ENCODE results near the gene ERICH4. TPM values are rescaled to one million over a fixed set of nuclear protein-coding genes. Genes with fewer than 3 reads are reported as not detected.
A peak's percentile ranks its signal among the peaks of the same experiment; 100 is the strongest.

The ERICH4 gene
- total and polyA plus RNA-seq, 2 experiments from 2014 or later: not detected

GRCh38 chr19:41449079-41449864, 6.3 kb downstream of the ERICH4 start:
- TF ChIP-seq STAT1 (IDR thresholded peaks at IDR 0.05; ENCODE audit: unreplicated experiment): no peak
- peak; percentile 99 to 100 for TF ChIP-seq CTCF (conservative IDR thresholded peaks at IDR 0.05; ENCODE audit: low read depth in 2 of 2)
- peak; percentile 87 for DNase-seq (ENCODE audit: low spot score)
- no peaks in the 10 kb centered on the region for H3K36me3 Mint-ChIP-seq (ENCODE audit: low read depth)

GRCh38 chr19:41449865-41450178, 6.9 kb downstream of the ERICH4 start:
- no peaks in the 10 kb centered on the region for H3K9me2 ChIP-seq (ENCODE audit: insufficient read depth)
- TF ChIP-seq ZNF462 (CRISPR knock-in tag; IDR thresholded peaks at IDR 0.05) (no peak), EZH2phosphoT487 (IDR thresholded peaks at IDR 0.05; ENCODE audit: unreplicated experiment) (no peak), ETS1 (IDR thresholded peaks at IDR 0.05) (no peak), CTCF (conservative IDR thresholded peaks at IDR 0.05; ENCODE audit: low read depth in 2 of 2) (no peak), NANOG (IDR thresholded peaks at IDR 0.05; ENCODE audit: borderline replicate concordance) (no peak)
- H3K27ac ChIP-seq (ENCODE audit: low read depth): no peak overlapping the region
- no peaks in the 10 kb centered on the region for H3K79me2 ChIP-seq (replicated peaks; ENCODE audit: insufficient read depth)
- no peaks in the 10 kb centered on the region for H3F3A ChIP-seq (replicated peaks; ENCODE audit: low read depth)
- H2AFZ ChIP-seq: no peak overlapping the region; the same call in 1 of the 2 replicates
- ATAC-seq (no peak; the same call in 2 of the 3 replicates), DNase-seq (ENCODE audit: low spot score) (no peak)
- H3K4me3 Mint-ChIP-seq: no peak overlapping the region
- H4K20me1 ChIP-seq (replicated peaks; ENCODE audit: insufficient read depth): no peaks in the 10 kb centered on the region
- H3K4me1 Mint-ChIP-seq: peaks cover 6% of the 10 kb centered on the region; the same call in 1 of the 3 replicates
- peaks cover 17% of the 10 kb centered on the region; the same call in 1 of the 2 replicates for H3K27me3 ChIP-seq (ENCODE audit: insufficient read depth)
- H3K36me3 ChIP-seq (ENCODE audit: insufficient read depth): no peaks in the 10 kb centered on the region
- H3K4me2 ChIP-seq: no peak overlapping the region; the same call in 1 of the 2 replicates
- H3K9me3 Mint-ChIP-seq: no peaks in the 10 kb centered on the region
- H3K4me3 ChIP-seq: no peak overlapping the region
- H3K27ac Mint-ChIP-seq: no peak overlapping the region
- H3K36me3 Mint-ChIP-seq (ENCODE audit: low read depth): no peaks in the 10 kb centered on the region
- peaks cover 19% of the 10 kb centered on the region for H3K27me3 Mint-ChIP-seq (ENCODE audit: insufficient read depth, low read depth, poor library complexity)
- peaks cover 3% of the 10 kb centered on the region; the same call in 1 of the 2 replicates for H3K4me1 ChIP-seq (ENCODE audit: insufficient read depth)

More at GRCh38 chr19:41449079-41449864, 6.3 kb downstream of the ERICH4 start:
- Mint-ChIP-seq H3K4me3 (peak overlapping the region; percentile 60), H3K27ac (no peak overlapping the region), H3K27me3 (ENCODE audit: insufficient read depth, low read depth, poor library complexity) (peaks cover 18% of the 10 kb centered on the region), H3K4me1 (peaks cover 7% of the 10 kb centered on the region; the same call in 1 of the 3 replicates), H3K9me3 (no peaks in the 10 kb centered on the region)
- Histone ChIP-seq H3K4me1 (ENCODE audit: insufficient read depth) (peaks cover 3% of the 10 kb centered on the region; the same call in 1 of the 2 replicates), H3K27ac (ENCODE audit: low read depth) (no peak overlapping the region), H3F3A (replicated peaks; ENCODE audit: low read depth) (no peaks in the 10 kb centered on the region), H2AFZ (peak overlapping the region; percentile 83), H3K4me3 (peak overlapping the region; percentile 37), H3K9me2 (ENCODE audit: insufficient read depth) (no peaks in the 10 kb centered on the region), H4K20me1 (replicated peaks; ENCODE audit: insufficient read depth) (no peaks in the 10 kb centered on the region), H3K36me3 (ENCODE audit: insufficient read depth) (no peaks in the 10 kb centered on the region), H3K27me3 (ENCODE audit: insufficient read depth) (peaks cover 17% of the 10 kb centered on the region; the same call in 1 of the 2 replicates), H3K79me2 (replicated peaks; ENCODE audit: insufficient read depth) (no peaks in the 10 kb centered on the region), H3K4me2 (peak overlapping the region; percentile 70)
- ATAC-seq: peak; percentile 95

All from GM23338 (cell line).